Activated CD8-positive, alpha-beta memory T cell treated with anti-CD3 and anti-CD28 coated beads, Interleukin-2, amount 50 U/mL, for 1 hour (primary cell): ENCODE data around the gene MED12L.
"Not testable (repeated sequence)": the region's sequence is repeated elsewhere in the genome, so short reads cannot be mapped to it uniquely, and the experiment has no call there.

ENCODE experiments used
- DNase-seq: peaks from one replicate; pipeline ENCODE4 v3.0.0-alpha.2; 2020; ENCODE audit errors: extremely low read depth

Gene MED12L

GRCh38 chr3:151133917-151134450 is 48.5 kb downstream of the MED12L start:
- DNase-seq = no peak

DNA sequence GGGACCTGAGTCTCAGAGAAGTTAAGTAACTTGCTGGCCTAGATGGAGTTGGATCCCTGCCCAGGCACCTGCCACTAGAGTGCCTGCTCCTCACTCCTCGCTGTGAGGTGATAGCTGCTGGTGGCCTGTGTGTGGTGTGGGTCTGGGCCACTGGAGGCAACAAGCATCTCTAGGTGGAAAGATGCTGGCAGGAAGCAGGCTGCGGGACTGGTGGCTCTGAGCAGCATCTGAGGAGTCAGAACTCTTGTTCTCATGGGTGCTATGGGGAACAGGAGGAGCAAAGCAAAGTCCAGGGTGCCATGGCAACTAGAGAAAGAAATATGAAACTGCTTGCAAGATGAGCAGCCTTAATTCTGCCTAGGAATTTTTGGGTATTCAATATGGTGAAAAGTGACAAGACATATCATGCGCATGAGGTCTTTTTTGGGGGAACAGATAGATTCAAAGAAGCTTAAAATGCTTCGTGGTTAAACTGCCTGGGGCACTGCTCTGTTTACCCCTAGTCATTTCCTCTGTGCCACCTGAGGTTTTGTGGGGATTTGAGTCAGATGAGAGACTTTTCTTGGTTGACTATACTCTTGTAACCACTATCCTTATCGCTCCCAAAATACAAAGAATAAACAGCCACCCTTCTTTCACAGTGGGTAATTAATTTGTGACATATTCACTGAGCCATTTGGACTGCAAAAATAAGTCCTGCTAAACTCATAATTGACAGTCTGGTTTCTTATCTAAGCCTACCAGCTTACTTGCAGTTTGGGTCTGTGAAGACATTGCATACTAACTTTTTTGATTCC is 50.3 kb downstream of the MED12L start:
- no peak for DNase-seq

DNA sequence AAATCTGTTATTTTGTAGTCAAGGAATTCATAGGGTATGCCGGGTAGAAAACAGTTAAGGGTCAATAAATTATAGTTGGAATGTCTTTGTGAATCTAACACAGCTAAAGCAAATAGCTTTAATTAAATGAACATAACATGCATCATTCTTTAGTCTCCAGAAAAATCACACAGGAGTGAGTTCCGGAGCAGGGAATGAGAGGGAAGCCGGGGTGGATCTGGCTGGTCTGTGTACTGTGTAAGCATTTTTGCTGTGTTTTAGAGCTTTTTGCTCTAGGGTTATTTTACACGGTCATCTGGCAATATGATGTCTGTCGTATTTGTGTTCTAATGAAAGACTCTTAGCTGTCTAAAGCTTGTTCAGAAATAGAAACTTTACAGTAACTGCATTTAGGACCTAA is 57.5 kb downstream of the MED12L start:
- DNase-seq = no peak

DNA sequence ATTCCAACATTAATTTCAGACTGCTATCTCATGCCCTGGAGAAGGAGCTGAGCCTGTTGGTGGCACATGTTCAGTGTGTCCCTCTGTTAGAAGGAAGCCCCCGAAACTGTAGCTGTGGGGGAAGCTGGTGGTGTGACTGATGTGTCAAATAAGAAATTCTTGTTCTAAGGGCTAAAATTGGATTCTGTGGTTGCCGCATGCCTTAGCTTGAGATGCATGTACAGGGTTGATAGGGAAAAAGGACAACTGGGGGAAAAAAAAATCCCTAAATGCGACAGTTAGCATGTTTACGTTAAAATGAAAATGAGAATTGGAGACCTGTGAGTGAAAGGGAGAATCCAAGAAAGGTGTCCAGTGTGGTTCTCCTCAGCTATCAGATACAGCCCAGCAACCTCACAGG is 58.6 kb downstream of the MED12L start:
- no peak for DNase-seq

DNA sequence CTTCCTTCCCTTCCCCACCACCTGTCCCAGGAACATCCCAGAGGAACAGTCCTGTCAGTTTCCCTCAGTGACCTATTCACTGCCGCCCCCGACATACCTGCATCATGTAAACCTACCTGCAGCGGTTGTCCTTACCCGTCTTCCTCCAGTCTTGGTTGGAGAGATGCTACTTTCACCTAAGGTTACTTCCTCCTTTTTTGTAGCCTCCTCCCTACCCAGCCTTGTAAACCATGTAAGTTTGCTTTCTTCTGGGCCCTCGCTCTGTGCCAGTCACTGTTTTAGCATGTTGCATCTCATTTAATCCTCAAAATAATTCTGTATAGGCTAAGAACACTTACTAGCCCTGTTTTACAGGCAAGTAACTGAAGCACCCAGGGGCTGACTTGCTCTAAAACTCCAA is 59.3 kb downstream of the MED12L start:
- DNase-seq = no peak

GRCh38 chr3:151145713-151146070 is 60.2 kb downstream of the MED12L start:
- DNase-seq = no peak

GRCh38 chr3:151146071-151146730 is 60.7 kb downstream of the MED12L start:
- no peak for DNase-seq

DNA sequence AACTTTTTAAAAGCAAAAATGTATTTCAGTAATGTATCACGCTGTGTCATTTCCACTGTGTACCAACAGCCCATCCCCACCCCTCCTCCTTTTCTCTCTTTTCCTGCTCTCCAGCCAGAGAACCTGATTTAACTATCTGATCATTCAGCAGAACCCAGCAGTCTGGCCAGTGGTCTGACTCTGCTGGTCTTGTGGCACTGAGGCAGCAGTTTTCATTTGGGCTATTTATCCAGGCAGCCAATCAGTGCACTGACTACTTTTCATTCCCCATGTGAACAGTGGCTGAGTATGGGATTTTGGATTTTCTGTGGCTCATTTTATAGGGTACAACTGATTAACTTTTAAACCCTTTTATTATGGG is 61.2 kb downstream of the MED12L start:
- DNase-seq = no peak

GRCh38 chr3:151147299-151147698 is 61.8 kb downstream of the MED12L start:
- no peak for DNase-seq

- no peak for DNase-seq
These were observed 67.1 kb downstream of the MED12L start for GRCh38 chr3:151152455-151153079.

DNA sequence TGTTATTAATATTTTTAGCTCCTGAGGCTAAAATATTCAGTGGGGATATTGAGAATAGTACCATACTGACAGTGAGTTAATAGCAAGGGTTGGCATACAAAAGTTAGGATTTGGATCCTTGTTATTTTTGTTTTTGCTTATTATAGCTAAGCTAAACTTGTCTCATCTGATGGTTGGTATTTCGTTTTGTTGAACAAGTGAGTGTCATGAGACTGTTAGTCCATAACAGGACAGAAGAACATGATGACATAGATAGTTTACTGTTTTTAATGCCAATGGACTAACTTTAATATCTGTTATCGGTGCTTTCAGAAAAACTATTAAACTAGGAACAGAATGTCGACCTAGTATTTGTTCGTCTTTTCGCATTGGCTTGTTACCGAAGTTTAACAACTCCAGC is 69.1 kb downstream of the MED12L start:
- no peak for DNase-seq

- DNase-seq = no peak
These were observed 70.1 kb downstream of the MED12L start for GRCh38 chr3:151155409-151156128.

- DNase-seq = no peak
These were observed 71.3 kb downstream of the MED12L start for GRCh38 chr3:151156618-151157216.

DNA sequence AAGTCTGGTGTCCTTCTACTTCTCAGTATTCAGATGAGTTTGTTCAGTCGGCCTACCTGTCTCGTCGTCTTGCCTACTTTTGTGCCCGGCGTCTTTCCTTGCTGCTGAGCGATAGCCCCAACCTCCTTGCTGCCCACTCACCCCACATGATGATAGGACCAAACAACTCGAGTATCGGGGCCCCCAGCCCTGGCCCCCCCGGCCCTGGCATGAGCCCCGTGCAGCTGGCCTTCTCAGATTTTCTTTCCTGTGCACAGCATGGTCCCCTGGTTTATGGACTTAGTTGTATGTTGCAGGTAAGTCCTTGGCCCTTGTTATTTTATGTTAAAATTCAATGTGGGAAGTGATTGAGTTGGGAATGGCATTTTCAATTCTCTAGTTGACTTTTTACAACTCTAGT is 74.3 kb downstream of the MED12L start:
- no peak for DNase-seq

DNA sequence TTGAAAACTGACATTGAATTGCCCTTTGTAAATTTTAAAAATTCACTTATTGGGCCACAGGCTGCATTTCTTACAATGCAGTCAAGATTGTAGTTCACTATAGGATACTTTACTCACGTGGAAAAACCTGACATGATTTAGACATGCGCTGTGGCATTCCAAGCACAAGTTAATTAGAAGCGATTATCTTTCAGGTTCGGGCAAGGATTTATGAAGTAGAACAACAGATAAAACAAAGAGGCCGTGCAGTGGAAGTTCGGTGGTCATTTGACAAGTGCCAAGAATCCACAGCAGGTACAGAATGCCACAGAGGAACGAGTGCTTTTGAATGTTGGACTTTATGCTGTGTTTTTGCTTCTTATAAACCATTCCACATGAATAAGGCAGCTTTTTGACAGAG is 79.8 kb downstream of the MED12L start:
- no peak for DNase-seq

GRCh38 chr3:151166161-151166560 is 80.7 kb downstream of the MED12L start:
- no peak for DNase-seq

- DNase-seq = peak; percentile 56
These were observed 83.0 kb downstream of the MED12L start for GRCh38 chr3:151168269-151169094.

GRCh38 chr3:151169262-151169947 is 83.9 kb downstream of the MED12L start:
- no peak for DNase-seq

DNA sequence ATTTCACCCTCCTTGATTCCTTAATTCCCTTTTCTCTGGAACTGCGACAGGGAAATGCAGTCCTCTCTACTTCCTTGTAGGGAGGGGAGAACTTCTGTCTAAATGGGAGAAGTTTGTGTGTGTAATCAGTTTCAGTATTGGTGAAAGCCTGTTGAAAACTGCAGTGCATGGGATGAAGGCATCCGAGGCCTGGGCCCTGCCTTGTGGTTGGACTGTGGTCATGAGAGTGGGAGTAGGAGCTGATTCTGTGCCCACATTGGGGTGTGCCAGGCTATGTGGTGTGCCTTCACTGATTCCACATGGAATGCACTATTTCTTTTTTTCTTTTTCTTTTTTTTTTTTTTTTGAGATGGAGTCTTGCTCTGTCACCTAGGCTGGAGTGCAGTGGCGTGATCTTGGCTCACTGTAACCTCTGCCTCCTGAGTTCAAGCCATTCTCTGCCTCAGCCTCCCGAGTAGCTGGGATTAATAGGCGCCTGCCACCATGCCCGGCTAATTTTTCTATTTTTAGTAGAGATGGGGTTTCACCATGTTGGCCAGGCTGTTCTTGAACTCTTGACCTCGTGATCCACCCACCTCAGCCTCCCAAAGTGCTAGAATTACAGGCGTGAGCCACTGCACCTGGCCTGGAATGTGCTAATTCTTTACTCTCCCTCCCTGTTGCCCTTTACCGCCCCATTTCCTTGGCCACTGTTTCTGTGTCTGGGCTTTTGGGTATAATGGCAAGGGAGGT is 84.7 kb downstream of the MED12L start:
- DNase-seq = not testable (repeated sequence)
